HG02885 (cell line): ENCODE results near the gene C2CD4A.

ENCODE experiments used
- ATAC-seq: cut with Tn5 transposase; IDR thresholded peaks from one replicate; pipeline ENCODE4 v1.9.1; 2021; ENCODE audit warnings: mild to moderate bottlenecking; ENCODE audit not compliant: unreplicated experiment, poor library complexity

Gene C2CD4A

DNA sequence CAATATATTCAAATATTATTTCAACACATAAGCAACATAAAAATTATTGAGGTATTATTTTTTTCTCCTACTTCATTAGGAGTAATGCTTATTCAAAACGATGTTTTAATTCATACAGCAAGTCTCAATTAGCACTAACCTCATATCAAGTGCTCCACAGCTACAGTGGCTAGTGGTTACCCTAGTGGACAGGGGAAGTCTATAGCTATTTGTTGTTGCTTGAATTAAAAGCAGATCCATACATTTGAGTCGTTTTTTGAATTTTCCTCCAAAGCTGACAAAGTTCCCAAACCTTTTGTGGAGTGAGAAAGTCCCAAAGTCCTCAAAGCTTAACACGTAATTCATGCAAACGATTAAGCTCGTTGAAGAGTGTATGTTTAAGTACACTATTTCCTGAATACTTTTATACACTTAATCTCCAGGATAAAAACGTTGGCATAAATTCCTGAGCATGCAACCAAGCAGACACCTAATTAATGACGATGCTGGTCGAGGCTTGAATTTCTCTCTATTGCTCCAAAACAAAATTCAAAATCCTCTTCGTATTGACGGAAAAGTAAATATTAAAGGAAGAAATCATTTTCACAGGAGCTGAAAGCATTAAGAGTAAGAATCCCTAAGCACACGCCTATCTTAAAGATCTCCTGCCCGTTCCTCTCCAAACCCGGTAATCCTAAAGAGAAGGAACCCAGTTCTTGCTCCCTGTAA is 7.5 kb upstream of the C2CD4A start:
- no peak for ATAC-seq

DNA sequence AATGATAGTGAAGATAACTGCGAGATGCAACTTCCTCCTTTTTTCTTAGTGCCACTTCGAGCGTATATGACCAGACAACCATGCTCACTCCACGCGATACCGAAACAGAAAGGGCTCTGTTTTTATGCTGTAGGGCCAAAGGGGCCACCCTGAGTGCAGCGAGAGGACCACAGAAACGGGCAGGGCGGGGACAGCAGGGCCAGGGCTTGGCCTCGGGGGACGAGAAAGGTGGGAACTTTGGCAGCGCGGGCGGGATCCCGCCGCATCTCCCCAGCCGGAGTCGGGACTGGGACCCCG is 7.0 kb upstream of the C2CD4A start:
- ATAC-seq = peak; percentile 73

DNA sequence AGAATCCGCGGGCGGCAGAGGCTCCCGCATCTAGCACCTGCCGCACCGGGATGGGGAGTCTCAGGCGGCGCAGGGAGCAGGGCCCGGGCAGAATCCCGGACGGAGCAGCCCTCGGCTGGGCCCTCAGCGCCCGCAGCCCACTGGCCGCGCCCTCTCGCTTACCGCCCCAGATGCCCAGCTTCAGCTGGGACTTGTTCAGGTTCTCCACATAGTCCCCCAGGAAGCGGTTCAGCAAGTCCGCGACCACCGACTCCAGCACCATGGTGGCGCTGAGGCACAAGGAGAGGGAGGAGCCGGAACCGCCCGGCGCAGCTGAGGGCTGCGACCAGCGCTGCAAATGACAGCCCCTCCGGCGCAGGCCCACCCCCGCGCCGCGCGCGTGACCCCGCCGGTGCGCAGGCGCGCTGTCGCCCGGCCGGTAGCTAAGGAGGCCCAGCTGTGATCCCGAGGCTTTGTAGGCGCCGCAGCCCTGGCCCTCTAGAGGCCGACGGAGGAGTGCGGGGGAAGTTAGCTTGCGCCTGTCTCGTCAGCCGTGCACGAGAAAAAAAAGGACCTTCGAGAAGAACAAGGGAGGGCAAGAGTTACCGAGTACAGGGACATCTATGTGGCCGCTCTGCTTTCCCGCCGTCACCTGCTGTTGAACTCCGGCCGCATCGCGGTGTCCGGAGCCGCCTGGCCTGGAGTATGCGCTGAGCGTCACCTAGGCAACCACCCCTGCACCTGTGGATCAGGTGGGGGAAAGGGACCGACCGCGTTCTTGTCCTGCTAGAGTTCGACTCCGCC is 6.5 kb upstream of the C2CD4A start, which contains the start of gene VPS13C:
Gene VPS13C (minus strand): TSS at position 335 of the 783 bp plus-strand sequence. CDS start 73 bp downstream, at position 262.
- peak; percentile 86 for ATAC-seq

DNA sequence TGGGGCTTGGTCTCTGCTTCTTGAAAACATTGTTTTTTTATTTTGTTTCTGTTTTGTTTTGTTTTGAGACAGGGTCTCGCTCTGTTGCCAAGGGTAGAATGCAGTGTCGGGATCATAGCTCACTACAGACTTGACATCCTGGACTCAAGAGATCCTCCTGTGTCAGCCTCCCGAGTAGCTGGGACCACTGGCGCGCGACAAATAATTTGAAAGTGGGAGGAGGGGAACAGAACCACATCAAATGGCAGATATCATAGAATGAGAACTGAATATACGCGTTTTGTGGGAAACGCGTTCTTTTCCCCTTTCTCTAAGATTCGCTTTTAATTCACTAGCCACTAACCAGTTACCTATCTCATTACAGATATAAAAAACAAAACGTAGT is 5.9 kb upstream of the C2CD4A start:
- ATAC-seq = no peak

DNA sequence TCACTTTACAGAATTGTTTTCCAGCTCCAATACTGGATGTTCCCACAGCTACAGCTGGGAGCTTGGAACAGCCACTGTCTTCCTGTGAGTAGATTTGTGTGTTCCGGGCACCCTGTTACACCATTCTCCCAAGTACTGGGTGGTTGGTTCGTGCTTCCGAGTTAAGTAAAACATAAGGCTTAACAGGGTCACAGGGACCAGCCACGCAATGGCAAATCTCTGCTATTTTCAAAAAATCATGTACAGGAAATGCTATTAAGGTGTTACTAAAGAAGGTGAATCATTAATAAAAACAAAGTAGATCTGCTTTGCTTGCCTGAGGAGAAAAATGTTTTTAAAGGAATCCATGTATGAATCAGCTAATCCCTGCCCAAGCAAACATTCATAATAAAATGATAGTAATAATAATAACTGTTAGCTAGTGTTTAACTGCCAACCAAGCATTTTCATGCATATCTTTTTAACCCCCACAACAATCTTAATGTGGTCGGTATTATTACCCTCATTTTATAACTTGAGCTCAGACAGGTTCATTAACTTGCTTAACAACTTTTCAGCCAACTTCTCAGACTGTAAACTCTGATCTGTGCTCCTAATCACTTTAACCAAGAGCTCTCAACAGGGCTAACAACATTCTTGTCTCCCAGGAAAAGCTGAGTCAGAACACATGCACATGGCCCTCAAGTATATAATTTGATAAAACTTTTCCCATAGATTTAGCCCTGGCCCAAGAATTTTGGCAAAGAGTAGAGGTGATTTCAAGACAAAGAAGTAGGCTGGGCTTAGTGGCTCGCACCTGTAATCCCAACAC is 2.7 kb upstream of the C2CD4A start:
- ATAC-seq = no peak

DNA sequence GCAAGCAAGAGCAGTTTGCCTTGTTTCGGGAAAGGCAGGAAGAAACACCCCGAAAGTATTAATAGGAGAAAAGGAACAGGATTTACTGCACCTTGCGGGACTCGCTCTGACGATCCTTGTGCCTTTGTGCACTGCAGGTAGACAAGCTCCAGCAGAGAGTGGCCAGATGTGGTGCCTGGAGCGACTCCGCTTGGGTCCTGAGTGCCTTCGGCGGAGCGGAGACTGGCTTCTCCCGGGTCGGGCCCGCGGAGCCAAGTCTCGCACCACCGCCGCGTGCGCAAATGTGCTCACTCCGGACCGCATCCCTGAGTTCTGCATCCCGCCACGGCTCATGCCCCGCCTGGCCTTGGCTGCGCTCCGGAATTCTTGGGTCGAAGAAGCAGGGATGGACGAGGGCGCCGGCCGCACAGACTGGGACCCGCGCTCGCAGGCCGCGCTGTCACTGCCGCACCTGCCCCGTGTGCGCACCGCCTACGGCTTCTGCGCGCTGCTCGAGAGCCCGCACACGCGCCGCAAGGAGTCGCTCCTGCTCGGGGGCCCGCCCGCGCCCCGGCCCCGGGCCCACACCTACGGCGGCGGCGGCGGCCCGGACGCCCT is 769 bp downstream of the C2CD4A start:
- ATAC-seq = peak; percentile 49

DNA sequence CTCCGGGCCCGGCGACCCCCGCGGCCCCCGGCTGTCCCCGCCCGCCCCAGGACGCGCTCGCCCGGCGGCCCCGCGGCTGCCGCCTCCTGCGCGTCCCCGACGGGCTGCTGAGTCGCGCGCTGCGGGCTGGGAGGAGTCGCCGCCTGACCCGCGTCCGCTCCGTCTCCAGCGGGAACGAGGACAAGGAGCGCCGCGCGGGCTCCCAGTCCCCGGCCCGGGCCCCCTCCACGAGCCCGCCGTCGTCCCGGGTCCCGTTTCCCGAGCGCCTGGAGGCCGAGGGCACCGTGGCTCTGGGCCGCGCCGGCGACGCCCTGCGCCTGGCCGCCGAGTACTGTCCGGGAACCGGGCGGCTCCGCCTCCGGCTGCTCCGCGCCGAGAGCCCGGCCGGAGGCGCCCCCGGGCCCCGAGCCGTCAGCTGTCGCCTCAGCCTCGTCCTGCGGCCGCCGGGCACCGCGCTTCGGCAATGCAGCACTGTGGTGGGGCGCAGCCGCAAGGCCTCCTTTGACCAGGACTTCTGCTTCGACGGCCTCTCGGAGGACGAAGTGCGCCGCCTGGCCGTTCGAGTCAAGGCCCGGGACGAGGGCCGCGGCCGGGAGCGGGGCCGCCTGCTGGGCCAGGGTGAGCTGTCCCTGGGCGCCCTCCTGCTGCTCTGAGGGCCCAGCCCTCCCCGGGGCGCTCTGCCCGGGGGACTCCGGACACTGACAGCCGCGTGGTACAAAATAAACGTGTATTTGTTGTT is 1.5 kb downstream of the C2CD4A start:
- peak; percentile 48 for ATAC-seq

DNA sequence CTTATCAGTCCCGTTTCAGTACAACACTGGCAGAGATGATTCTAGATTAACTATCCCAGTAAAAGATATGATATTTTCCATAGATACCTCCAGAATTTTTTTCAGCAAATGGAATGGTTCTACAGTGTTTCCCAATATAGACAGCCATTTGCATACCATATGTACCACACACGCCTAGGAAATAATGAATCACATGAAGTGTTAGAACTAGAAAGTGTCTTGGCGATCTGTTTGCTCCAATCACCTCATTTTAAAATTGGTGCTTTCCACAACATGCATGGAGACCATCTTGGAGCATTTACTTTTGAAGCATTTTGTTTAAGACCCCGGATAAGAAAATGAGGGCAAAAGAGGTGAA is 2.0 kb downstream of the C2CD4A start:
- no peak for ATAC-seq

DNA sequence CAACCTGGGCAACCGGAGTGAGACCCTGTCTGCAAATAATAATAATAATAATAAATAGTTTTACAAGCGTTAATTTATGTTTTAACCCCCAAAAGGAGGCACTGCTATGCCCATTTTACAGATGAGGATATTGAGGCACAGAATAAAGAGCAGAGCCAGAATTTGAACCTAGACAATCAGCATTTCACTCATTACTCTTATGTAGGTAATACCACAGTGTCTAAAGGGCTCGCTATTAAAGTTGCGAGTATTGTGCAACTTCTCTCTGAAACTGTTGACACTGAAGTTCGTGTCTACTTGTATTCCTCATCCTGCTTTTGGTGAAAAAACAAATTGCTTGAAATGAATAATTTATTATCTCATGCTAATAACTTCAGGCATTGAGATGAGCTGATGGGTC is 2.8 kb downstream of the C2CD4A start:
- ATAC-seq = no peak

DNA sequence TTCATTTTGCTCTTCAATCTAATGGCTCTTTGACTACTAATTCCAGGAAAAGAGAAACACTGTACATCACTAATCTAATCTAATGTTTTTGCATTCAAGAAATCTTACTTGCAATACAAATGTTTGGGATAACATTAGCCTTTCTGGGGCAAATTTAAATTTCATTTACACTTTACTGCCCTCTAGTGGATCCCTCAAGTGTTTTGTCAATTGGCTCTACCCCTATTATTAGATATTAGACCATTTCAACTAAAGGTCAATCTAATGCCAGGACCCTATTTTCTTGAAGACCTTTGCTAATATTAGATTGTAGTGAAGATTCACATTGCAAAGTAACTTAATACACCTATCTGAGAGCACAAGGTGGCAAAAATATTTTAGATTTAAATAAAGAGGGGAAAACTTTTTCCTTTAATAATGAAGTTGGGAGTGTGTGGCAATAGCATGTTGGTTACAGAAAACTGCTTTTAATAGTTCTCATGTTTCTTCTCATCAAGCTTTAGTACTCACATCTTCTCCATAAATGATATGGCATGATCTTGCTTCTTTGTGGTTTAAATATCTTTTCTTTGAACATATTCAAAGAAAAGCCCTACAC is 5.0 kb downstream of the C2CD4A start:
- no peak for ATAC-seq

DNA sequence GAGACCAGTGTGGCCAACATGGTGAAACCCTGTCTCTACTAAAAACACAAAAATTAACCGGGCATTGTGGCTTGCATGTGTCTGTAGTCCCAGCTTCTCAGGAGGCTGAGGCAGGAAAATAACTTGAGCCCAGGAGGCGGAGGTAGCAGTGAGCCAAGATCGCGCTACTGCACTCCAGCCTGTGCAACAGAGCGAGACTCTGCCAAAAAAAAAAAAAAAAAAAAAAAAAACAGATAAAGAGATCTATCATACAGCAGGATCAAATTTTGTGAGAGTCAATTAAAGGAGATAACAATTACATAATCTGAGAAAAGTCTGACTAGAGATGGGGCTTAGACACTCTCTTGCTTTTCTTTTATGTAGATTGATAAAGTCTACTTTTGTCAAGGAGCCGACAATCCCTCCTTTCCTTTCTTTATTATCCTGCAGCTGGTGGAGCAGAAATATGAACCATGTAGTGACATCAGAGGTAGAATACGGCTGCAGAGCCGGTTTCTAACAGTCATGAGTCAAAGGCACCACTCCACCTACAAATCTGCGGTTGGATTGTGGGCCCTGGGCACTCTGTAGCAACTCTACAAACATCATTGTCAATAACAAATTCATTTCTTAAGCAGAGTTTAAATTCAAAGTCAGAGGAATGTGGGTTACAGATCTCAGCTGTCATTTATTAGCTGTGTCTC is 9.0 kb downstream of the C2CD4A start:
- ATAC-seq = no peak

DNA sequence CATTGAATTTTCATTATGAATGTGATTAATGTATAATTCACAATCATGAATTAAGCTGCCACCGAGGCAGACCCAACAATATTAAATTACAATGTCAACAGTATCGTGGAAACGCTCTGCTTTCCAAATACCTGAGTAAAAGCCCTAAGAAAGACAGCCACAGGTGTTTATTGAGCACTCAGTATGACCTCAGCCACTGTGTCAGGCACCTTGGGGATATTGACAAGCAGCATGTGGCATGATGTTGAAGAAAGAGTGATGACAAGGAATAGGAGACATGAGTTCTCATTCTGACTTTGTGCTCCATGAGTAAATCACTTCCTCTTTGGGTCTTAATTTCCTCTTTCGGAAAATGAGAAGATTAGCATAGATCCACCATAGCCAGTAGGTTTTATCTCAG is 12.8 kb downstream of the C2CD4A start:
- ATAC-seq = no peak

DNA sequence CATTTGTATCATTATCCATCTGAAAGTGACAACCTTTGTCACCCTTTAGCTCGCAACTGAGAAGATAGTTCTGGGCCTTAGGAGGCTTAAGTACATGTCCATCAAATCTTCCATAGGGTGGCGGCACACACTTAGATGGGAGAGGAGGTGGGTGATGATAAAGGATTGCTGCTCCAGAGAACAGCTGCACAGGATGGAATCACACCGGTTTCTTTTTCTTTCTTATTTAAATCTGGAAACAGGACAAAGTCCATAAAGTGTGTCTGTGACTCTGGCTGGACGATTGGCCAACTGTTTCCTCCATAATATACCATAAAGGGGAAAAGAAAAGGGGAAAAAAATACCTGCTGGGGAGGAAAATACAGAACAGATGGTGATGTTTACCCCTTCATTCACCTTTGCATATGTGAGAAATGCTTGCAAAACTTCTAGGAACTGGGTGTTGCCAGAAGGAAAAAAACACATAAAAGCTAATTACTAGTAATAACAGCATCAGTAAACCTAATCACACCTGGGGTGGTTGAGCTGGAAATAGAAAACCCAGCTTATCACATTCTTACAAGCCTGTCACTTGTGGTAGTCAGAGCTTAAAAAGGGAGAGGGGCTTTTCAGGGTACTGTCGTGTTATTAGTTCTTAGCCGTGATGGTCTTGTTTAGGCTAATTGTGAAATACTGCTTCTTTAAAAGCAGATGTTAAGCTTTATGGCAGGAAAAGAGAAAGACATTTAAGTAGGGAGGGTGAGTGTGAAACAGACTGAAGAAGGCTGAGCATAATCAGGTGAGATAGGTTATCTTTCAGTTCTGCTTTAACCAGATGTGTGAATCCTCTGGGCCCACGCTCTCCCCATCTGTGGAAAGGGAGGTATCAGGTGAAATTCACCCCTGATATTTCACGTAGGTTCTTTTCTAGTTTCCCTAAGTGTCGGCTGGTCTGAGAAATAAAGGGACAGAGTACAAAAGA is 16.7 kb downstream of the C2CD4A start:
- no peak for ATAC-seq

DNA sequence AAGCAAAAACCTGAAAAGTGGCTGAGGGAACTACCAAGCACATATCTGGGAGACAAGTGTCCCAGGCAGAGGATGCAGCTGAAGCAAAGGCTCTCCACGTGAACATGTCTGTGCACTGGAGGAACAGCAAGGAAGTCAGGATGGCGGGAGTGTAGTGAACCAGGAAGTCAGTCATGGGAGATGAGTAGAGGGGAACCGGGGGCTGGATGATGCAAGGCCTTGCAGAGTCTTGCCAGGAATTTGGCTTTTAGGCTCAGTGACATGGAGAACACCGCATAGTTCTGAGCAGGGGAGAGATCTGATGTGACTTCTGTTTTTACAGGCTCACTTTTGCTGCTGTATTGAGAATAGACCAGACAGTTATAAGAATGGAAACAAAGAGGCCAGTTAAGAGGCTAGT is 19.0 kb downstream of the C2CD4A start:
- ATAC-seq = no peak

DNA sequence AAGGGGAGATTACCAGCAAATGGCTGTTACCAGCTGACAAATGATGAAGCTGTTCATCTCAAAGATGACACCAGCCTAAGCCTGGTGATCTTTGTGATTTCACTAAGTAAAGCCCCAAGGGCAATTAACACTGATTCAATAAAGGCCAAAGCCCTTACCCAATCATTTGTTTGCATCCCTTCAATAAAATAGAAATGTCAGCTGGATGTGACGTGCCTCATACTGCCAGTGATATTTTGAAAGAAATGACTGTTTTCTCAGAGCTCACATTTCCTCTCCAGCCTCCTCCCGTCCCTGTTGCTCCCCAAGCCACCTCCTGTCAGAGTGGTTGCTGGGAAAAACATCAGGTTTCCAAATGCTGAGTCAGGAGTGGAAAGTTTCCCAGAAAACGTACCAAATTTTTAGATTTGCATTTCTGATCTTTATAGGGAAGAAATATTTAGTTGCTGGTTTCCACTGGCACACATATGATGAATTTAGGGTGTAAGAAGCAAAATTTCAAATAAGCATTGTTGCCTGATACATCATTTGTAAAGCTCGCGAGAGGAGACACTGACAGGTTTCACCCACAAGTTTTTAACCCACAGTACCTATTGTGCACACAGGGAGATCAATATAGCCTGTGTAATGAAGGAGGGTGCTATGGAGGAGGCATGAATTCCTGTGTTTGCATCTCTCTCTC is 21.0 kb downstream of the C2CD4A start:
- no peak for ATAC-seq

DNA sequence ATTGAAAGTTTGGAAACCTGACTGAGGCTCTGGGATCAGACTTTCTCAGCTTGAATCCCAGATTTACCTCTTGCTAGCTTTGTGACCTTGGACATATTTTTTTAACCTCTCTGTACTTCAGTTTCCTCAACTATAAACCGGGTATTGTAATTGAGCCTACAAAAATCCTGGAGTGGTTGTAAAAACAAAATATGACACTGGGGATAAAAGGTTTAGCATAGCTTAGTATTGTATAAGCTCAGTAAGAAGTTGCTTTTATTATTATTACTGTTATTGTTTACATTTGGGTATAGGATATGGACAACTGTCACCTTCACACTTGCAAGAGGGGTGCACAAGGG is 21.5 kb downstream of the C2CD4A start:
- ATAC-seq = no peak

DNA sequence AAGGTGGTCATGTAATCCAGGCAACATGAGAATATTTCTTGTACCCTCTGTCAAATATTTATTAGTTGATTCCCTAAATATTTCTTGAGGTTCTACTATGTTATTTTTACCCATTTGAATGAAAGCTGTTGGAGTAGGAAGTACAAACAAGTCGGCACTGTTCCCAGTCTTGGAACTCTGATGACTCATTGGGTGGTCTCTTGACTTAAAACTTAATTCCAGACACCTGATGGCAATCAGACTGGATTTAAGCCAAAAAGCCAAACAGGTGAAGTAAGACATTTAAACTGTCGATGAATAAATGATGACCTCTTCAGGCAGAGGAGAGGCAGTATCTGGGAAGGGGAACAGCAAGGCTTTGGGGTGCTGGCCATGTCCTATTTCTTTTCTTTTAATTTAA is 22.8 kb downstream of the C2CD4A start:
- no peak for ATAC-seq

DNA sequence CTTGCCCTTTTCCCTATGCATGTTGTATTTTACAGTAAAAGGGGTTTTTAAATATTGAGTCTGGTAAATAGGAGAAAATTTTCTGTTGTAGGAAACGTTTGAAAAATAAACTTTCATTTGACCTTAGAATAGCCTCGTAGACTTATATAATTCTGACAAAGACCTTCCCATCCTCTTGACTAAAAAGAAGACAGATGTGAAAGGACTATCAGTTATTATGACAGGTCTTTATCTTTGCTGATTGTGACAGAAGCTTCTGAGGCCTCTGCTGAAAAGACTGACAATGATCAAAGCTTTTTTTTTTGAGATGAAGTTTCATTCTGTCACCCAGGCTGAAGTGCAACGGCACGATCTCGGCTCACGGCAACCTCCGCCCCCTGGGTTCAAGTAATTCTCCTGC is 24.2 kb downstream of the C2CD4A start:
- ATAC-seq = no peak
